ENCODE results near the gene MARF1.

GRCh38 chr16:15575293-15576049, 67.5 kb downstream of the MARF1 start:
- TF ChIP-seq EZH2 (IDR thresholded peaks at IDR 0.05; ENCODE audit: borderline replicate concordance, low read depth, low read length, poor library complexity, severe bottlenecking): no peak
- TF ChIP-seq CTCF (conservative IDR thresholded peaks at IDR 0.05; ENCODE audit: low read depth, low read length): no peak
